ENCODE measurements around the gene HVCN1. TPM values are rescaled to one million over a fixed set of nuclear protein-coding genes. Genes with fewer than 3 reads are reported as not detected.

The HVCN1 gene
- total and polyA plus RNA-seq, 2 of the 8 experiments (the other 6 are each of a cell fraction or from before 2014, with no cell fraction given) = 5.8 to 11.2 TPM

DNA sequence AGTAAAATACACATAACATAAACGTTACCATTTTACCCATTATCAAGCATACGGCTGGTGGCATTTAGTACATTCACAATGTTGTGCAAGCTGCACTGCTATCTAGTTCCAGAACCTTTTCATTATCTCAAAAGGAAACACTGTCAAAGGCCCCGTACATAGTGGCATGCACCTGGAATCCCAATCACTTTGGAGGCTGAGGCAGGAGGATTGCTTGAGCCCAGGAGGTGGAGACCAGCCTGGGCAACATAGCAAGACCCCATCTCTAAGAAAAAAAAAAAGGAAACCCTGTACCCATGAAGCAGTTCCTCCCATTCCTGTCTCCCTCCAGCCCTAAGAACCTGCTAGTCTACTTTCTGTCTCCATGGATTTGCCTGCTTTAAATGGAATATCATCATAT is 7.4 kb upstream of the HVCN1 start:
- Histone ChIP-seq H3K36me3 (ENCODE audit: control insufficient read depth in 2 of 4, insufficient read depth in 4 of 4, low read length in 3 of 4) (no peaks in the 10 kb centered on the region), H2BK120ac (replicated peaks; ENCODE audit: low read depth, low read length) (no peak overlapping the region), H2AFZ (ENCODE audit: low read length) (no peak overlapping the region), H3K27me3 (replicated peaks in 1 of 4; ENCODE audit: control insufficient read depth in 3 of 4, extremely low read depth in 1 of 4, insufficient read depth in 3 of 4, low read length in 3 of 4) (no peaks in the 10 kb centered on the region; a peak in 1 of 7 replicates), H2BK20ac (ENCODE audit: low read length) (no peak overlapping the region), H3K14ac (ENCODE audit: insufficient read length) (no peak overlapping the region), H3K79me1 (ENCODE audit: low read depth, low read length) (no peaks in the 10 kb centered on the region), H3K4me1 (replicated peaks in 1 of 4; ENCODE audit: control insufficient read depth in 3 of 4, insufficient read depth in 4 of 4, low read length in 3 of 4) (peaks cover 0 to 3% (median 0%) of the 10 kb centered on the region in 4 experiments; a peak in 1 of 7 replicates), H2BK12ac (ENCODE audit: low read depth, low read length) (no peak overlapping the region), H3K23ac (ENCODE audit: insufficient read length) (no peak overlapping the region), H3K4me2 (ENCODE audit: insufficient read depth in 1 of 2, low read depth in 2 of 2, low read length in 2 of 2) (no peak overlapping the region), H3K18ac (ENCODE audit: extremely low read depth, low read length) (no peak overlapping the region), H3K9me3 (ENCODE audit: insufficient read depth in 2 of 2, low read depth in 1 of 2, low read length in 1 of 2) (no peaks in the 10 kb centered on the region), H2AK5ac (ENCODE audit: low read depth, low read length) (no peak overlapping the region), H3K23me2 (ENCODE audit: low read depth, low read length) (no peaks in the 10 kb centered on the region), H2BK15ac (ENCODE audit: low read length) (no peak overlapping the region), H3K4ac (replicated peaks; ENCODE audit: insufficient read length, low read depth, low read length) (no peak overlapping the region), H4K5ac (ENCODE audit: insufficient read length, low read depth, low read length) (no peak overlapping the region), H4K91ac (replicated peaks; ENCODE audit: insufficient read length, low read length) (no peak overlapping the region), H4K20me1 (replicated peaks in 1 of 2; ENCODE audit: control insufficient read depth in 1 of 2, insufficient read depth in 2 of 2, low read length in 2 of 2) (no peaks in the 10 kb centered on the region), H3K56ac (replicated peaks; ENCODE audit: insufficient read length, low read depth, low read length) (no peak overlapping the region), H3K9ac (replicated peaks in 1 of 4; ENCODE audit: extremely low read depth in 1 of 4, low read depth in 3 of 4, low read length in 3 of 4) (no peak overlapping the region), H2BK5ac (ENCODE audit: low read depth, low read length) (no peak overlapping the region), H3K79me2 (ENCODE audit: control insufficient read depth in 1 of 2, insufficient read depth in 2 of 2, low read length in 2 of 2) (no peaks in the 10 kb centered on the region), H4K8ac (ENCODE audit: extremely low read depth, insufficient read depth, low read length) (no peak overlapping the region), H3K27ac (ENCODE audit: low read depth, low read length) (no peak overlapping the region), H3K4me3 (ENCODE audit: extremely low read depth in 1 of 4, insufficient read depth in 2 of 4, low read depth in 3 of 4, low read length in 4 of 4) (no peak overlapping the region)
- DNase-seq (ENCODE audit: low read depth in 1 of 2, low spot score in 2 of 2) = no peak
- no peak for FAIRE-seq
- WGBS, 2 experiments (ENCODE audit: extremely low coverage in 1 of 2, insufficient coverage in 1 of 2, insufficient read length in 1 of 2, insufficient replicate concordance in 2 of 2, low coverage in 1 of 2, low lambda C conversion rate in 2 of 2, missing lambda C conversion rate in 1 of 2) = 84% methylated on average over 3 of the region's 3 CpGs; no CpG with 5 or more reads in 1 of the 2 experiments
- ChIA-PET POLR2A (ENCODE audit: partially characterized antibody) (no interaction called here), CTCF (ENCODE audit: partially characterized antibody) (no interaction called here)
- no peak for TF ChIP-seq CHD2 (IDR thresholded peaks at IDR 0.05; ENCODE audit: low read length)
- no peak for TF ChIP-seq EP300 (IDR thresholded peaks at IDR 0.05; ENCODE audit: borderline replicate concordance in 1 of 2, low read depth in 2 of 2, low read length in 2 of 2)
- no peak for TF ChIP-seq TAF7 (optimal IDR thresholded peaks at IDR 0.05; ENCODE audit: borderline replicate concordance, low read depth, low read length)
- TF ChIP-seq RAD21 (IDR thresholded peaks at IDR 0.05 in 1 of 2, conservative IDR thresholded peaks at IDR 0.05 in 1 of 2; ENCODE audit: low read depth in 2 of 2, low read length in 2 of 2) = no peak
- TF ChIP-seq EZH2 (IDR thresholded peaks at IDR 0.05; ENCODE audit: low read depth, low read length, severe bottlenecking) = no peak
- no peak for TF ChIP-seq JUND (IDR thresholded peaks at IDR 0.05; ENCODE audit: low read length)
- TF ChIP-seq RFX5 (IDR thresholded peaks at IDR 0.05; ENCODE audit: borderline replicate concordance, low read depth, low read length) = no peak
- no peak for TF ChIP-seq TBP (IDR thresholded peaks at IDR 0.05; ENCODE audit: low read depth, low read length)
- no peak for TF ChIP-seq E2F6 (IDR thresholded peaks at IDR 0.05)
- TF ChIP-seq CBX5 (IDR thresholded peaks at IDR 0.05; ENCODE audit: low read depth, low read length) = no peak
- no peak for TF ChIP-seq YY1 (IDR thresholded peaks at IDR 0.05; ENCODE audit: low read depth, low read length)
- no peak for TF ChIP-seq POLR2AphosphoS5 (IDR thresholded peaks at IDR 0.05; ENCODE audit: low read depth, low read length)
- TF ChIP-seq NANOG (IDR thresholded peaks at IDR 0.05; ENCODE audit: insufficient read depth, low read depth, low read length, poor library complexity, severe bottlenecking) = no peak
- TF ChIP-seq POLR2A (IDR thresholded peaks at IDR 0.05; ENCODE audit: control extremely low read depth in 1 of 2, low read depth in 2 of 2, low read length in 2 of 2) = no peak

All from H1 (cell line).